Suprapubic skin (tissue), 4 donors: ENCODE data around the gene SACS.

ENCODE experiments used
- CTCF ChIP-seq, 2 donors: fragments of 200-600 bp in 1 of 2; fragments of 450-650 bp in 1 of 2; sonication (generic) in 1 of 2; IDR thresholded peaks; one replicate each; pipeline ENCODE4 v1.5.1; 2016 to 2019; ENCODE audit warnings: antibody characterized with exemption in 2 of 2, mild to moderate bottlenecking in 1 of 2, moderate library complexity in 1 of 2
- EP300 ChIP-seq: sonication (generic); formaldehyde crosslinking; IDR thresholded peaks from one replicate; pipeline ENCODE4 v1.6.1; 2017; ENCODE audit warnings: antibody characterized with exemption
- POLR2AphosphoS5 ChIP-seq, 3 donors: sonication (generic); formaldehyde crosslinking; IDR thresholded peaks; one replicate each; pipeline ENCODE4 v1.6.1; 2017; ENCODE audit warnings: antibody characterized with exemption in 3 of 3

- TF ChIP-seq EP300 (no peak), CTCF (IDR thresholded peaks at IDR 0.05) (no peak), POLR2AphosphoS5 (IDR thresholded peaks at IDR 0.05) (no peak)
Measured at GRCh38 chr13:23352161-23352560, 81.3 kb downstream of the SACS start.
